ENCODE data around the gene GALNT2.

The GALNT2 gene

GRCh38 chr1:230137337-230137815 is 70.3 kb downstream of the GALNT2 start:
- in situ Hi-C loops (cut with HindIII; ENCODE audit: low pct_ligation_motif_present, low pct_unique_long_range_greater_than_20kb, low sequenced_read_pairs) = no loop called here
- DNase-seq = no peak

- in situ Hi-C loops (cut with HindIII; ENCODE audit: low pct_ligation_motif_present, low pct_unique_long_range_greater_than_20kb, low sequenced_read_pairs) = no loop called here
- DNase-seq = no peak
These were observed 71.7 kb downstream of the GALNT2 start for GRCh38 chr1:230138561-230139239.

GRCh38 chr1:230139315-230139714 is 72.3 kb downstream of the GALNT2 start:
- in situ Hi-C loops (cut with HindIII; ENCODE audit: low pct_ligation_motif_present, low pct_unique_long_range_greater_than_20kb, low sequenced_read_pairs) = no loop called here
- DNase-seq = no peak

GRCh38 chr1:230139741-230140140 is 72.7 kb downstream of the GALNT2 start:
- in situ Hi-C loops (cut with HindIII; ENCODE audit: low pct_ligation_motif_present, low pct_unique_long_range_greater_than_20kb, low sequenced_read_pairs) = no loop called here
- DNase-seq = peak; percentile 46

- in situ Hi-C loops (cut with HindIII; ENCODE audit: low pct_ligation_motif_present, low pct_unique_long_range_greater_than_20kb, low sequenced_read_pairs) = no loop called here
These were observed 73.4 kb downstream of the GALNT2 start for GRCh38 chr1:230140221-230141020.

GRCh38 chr1:230141021-230141648 is 74.1 kb downstream of the GALNT2 start:
- in situ Hi-C loops (cut with HindIII; ENCODE audit: low pct_ligation_motif_present, low pct_unique_long_range_greater_than_20kb, low sequenced_read_pairs) = no loop called here
- no peak for DNase-seq

More at GRCh38 chr1:230140221-230141020, 73.4 kb downstream of the GALNT2 start:
- DNase-seq = no peak

- in situ Hi-C loops (cut with HindIII; ENCODE audit: low pct_ligation_motif_present, low pct_unique_long_range_greater_than_20kb, low sequenced_read_pairs) = no loop called here
- DNase-seq = no peak
These were observed 75.0 kb downstream of the GALNT2 start for GRCh38 chr1:230141797-230142607.

GRCh38 chr1:230142608-230143210 is 75.7 kb downstream of the GALNT2 start:
- in situ Hi-C loops (cut with HindIII; ENCODE audit: low pct_ligation_motif_present, low pct_unique_long_range_greater_than_20kb, low sequenced_read_pairs) = no loop called here
- no peak for DNase-seq

GRCh38 chr1:230143534-230143933 is 76.5 kb downstream of the GALNT2 start:
- no peak for DNase-seq
- in situ Hi-C loops (cut with HindIII; ENCODE audit: low pct_ligation_motif_present, low pct_unique_long_range_greater_than_20kb, low sequenced_read_pairs) = no loop called here

GRCh38 chr1:230144010-230144614 is 77.1 kb downstream of the GALNT2 start:
- no peak for DNase-seq
- in situ Hi-C loops (cut with HindIII; ENCODE audit: low pct_ligation_motif_present, low pct_unique_long_range_greater_than_20kb, low sequenced_read_pairs) = no loop called here

GRCh38 chr1:230144758-230145504 is 77.9 kb downstream of the GALNT2 start:
- in situ Hi-C loops (cut with HindIII; ENCODE audit: low pct_ligation_motif_present, low pct_unique_long_range_greater_than_20kb, low sequenced_read_pairs) = no loop called here
- no peak for DNase-seq

GRCh38 chr1:230145505-230145899 is 78.5 kb downstream of the GALNT2 start:
- no peak for DNase-seq
- in situ Hi-C loops (cut with HindIII; ENCODE audit: low pct_ligation_motif_present, low pct_unique_long_range_greater_than_20kb, low sequenced_read_pairs) = no loop called here

GRCh38 chr1:230145953-230146476 is 79.0 kb downstream of the GALNT2 start:
- in situ Hi-C loops (cut with HindIII; ENCODE audit: low pct_ligation_motif_present, low pct_unique_long_range_greater_than_20kb, low sequenced_read_pairs) = no loop called here
- no peak for DNase-seq

- DNase-seq = no peak
- in situ Hi-C loops (cut with HindIII; ENCODE audit: low pct_ligation_motif_present, low pct_unique_long_range_greater_than_20kb, low sequenced_read_pairs) = no loop called here
These were observed 79.7 kb downstream of the GALNT2 start for GRCh38 chr1:230146709-230147108.

- in situ Hi-C loops (cut with HindIII; ENCODE audit: low pct_ligation_motif_present, low pct_unique_long_range_greater_than_20kb, low sequenced_read_pairs) = no loop called here
- no peak for DNase-seq
These were observed 80.5 kb downstream of the GALNT2 start for GRCh38 chr1:230147253-230148125.

GRCh38 chr1:230148126-230148652 is 81.2 kb downstream of the GALNT2 start:
- in situ Hi-C loops (cut with HindIII; ENCODE audit: low pct_ligation_motif_present, low pct_unique_long_range_greater_than_20kb, low sequenced_read_pairs) = no loop called here
- DNase-seq = no peak
